Measurements from ENCODE around the gene ZNF497. TPM values are rescaled to one million over a fixed set of nuclear protein-coding genes. Genes with fewer than 3 reads are reported as not detected.

The ZNF497 gene
- total RNA-seq, 4 donors from 2014 or later = 1.4 to 3.1 (median 1.5) TPM

DNA sequence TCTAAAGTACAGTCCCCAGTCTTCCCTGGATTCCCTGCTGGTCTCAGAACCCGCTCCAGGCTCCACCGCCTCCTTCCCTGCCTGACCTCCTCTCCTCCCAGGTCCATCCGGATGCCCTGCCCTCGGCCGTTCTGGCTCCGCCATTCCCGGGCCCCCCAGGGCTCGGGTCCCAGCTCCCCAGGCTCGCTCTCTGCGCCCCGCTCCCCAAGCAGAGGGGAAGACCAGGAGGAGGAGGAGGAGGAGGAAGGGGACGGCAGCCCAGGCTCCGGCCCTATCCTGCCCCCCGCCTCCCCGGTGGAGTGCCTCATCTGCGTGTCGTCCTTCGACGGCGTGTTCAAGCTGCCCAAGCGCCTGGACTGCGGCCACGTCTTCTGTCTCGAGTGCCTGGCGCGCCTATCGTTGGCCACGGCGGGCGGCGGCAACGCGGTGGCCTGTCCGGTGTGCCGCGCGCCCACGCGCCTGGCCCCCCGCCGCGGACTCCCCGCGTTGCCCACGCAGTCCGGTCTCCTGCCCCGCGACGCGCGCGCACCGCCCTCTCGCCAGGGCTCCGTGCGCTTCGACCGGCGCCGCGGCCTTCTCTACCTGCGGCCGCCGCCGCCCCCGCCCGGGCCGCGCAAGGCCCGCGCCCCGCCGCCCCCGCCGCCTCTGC lies 33.6 kb upstream of the ZNF497 start:
- no peak overlapping the region for H3K4me3 ChIP-seq (ENCODE audit: low read depth, poor library complexity, severe bottlenecking)
- intact Hi-C loops (cut with DNase I; ENCODE audit: low total_unique reads) = no loop called here
- DNase-seq (ENCODE audit: low spot score in 2 of 2) = no peak
- 9 to 10% methylated on average over 15 to 20 of the region's 75 CpGs for WGBS, 2 donors
- TF ChIP-seq, protein P1, sequence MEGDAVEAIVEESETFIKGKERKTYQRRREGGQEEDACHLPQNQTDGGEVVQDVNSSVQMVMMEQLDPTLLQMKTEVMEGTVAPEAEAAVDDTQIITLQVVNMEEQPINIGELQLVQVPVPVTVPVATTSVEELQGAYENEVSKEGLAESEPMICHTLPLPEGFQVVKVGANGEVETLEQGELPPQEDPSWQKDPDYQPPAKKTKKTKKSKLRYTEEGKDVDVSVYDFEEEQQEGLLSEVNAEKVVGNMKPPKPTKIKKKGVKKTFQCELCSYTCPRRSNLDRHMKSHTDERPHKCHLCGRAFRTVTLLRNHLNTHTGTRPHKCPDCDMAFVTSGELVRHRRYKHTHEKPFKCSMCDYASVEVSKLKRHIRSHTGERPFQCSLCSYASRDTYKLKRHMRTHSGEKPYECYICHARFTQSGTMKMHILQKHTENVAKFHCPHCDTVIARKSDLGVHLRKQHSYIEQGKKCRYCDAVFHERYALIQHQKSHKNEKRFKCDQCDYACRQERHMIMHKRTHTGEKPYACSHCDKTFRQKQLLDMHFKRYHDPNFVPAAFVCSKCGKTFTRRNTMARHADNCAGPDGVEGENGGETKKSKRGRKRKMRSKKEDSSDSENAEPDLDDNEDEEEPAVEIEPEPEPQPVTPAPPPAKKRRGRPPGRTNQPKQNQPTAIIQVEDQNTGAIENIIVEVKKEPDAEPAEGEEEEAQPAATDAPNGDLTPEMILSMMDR (IDR thresholded peaks at IDR 0.05) = no peak
- no peak for TF ChIP-seq POLR2A (IDR thresholded peaks at IDR 0.05)

DNA sequence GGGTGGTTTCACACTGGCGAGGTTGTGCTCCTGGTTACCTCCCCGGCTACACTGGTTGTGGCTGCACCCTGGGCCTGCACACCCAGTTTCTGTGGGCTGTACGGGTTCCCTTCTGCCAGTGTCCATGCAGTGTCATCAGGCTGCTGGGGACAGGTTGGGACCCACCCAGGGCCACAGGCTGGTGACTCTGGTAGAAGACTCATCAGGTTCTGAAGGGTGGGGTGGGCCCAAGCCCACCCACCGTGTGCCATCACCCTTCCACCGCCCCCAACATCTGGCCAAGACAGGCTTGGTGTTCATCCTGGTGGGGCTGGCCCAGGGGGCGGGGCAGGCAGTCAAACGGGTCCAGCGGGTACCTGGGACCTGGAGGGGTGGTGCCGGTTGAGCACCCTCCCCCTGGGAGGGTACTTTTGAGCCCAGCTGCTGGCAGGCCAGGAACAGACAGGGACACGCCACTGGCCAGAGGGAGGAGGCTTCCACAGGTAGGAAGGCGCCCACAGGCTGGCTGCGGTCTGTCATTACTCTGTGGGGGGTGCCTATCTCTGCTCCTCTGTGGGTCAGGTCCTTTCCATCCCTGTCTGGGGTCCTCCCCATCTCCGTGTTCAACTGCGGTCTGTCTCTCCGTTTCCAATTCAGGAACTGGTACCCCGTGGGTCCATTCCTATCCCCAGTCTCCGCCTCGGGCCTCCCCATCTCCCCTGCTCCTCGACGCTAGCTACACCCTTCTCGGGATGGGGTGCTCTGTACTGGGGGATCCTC lies 32.8 kb upstream of the ZNF497 start, which contains the start of gene RNF225:
RNF225 (plus strand) TSS at position 437 of the 759 bp plus-strand sequence. CDS start 434 bp downstream, outside the sequence.
- DNase-seq (ENCODE audit: low spot score in 2 of 2) = no peak
- H3K4me3 ChIP-seq (ENCODE audit: low read depth, poor library complexity, severe bottlenecking) = no peak within 1 kb of the TSS
- TF ChIP-seq POLR2A (IDR thresholded peaks at IDR 0.05) = no peak
- TF ChIP-seq, protein P1 (IDR thresholded peaks at IDR 0.05) = no peak
- WGBS, 2 donors = 23 to 27% methylated on average over 16 to 20 of the region's 21 CpGs
- intact Hi-C loops (cut with DNase I; ENCODE audit: low total_unique reads) = no loop called here

DNA sequence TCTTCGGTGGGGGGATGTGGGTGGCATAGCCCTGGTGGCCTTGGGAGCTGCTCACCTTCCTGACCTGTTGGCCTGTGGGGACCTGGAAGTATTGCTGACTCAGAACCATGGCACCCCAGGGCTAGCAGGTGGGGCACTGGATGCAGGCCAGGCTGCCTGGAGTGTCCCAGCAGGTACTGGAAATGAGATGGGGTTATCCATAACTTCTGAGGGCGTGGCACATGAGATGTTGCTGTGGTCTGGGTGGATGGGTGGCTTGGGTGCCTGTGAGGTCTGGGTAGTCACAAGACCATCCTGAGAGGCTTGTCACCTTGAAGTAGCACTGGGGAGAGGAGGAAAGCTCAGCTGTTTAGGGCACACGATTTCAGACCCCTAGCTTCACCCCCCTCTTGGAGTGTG lies 32.3 kb upstream of the ZNF497 start:
- 48 to 55% methylated on average over 3 of the region's 3 CpGs for WGBS, 2 donors
- TF ChIP-seq, protein P1 (IDR thresholded peaks at IDR 0.05) = no peak
- no peak for TF ChIP-seq POLR2A (IDR thresholded peaks at IDR 0.05)
- intact Hi-C loops (cut with DNase I; ENCODE audit: low total_unique reads) = no loop called here
- DNase-seq (ENCODE audit: low spot score in 2 of 2) = no peak
- no peak overlapping the region for H3K4me3 ChIP-seq (ENCODE audit: low read depth, poor library complexity, severe bottlenecking)

DNA sequence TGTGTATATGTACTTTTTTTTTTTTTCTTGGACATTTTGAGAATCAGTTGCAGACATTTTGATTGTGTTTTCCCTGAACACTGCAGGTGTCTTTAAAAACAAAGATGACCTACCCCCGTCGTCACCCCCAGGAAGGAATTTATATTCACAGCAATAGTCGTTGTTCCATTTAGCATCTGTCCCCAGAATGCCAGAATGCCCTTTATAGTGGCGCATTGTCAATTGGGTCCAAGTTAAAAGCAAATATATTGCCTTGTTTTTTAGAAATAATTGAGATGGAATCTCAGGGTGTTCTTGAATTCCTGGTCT lies 31.1 kb upstream of the ZNF497 start:
- DNase-seq (ENCODE audit: low spot score in 2 of 2) = no peak
- no peak for TF ChIP-seq POLR2A (IDR thresholded peaks at IDR 0.05)
- TF ChIP-seq, protein P1 (IDR thresholded peaks at IDR 0.05) = no peak
- intact Hi-C loops (cut with DNase I; ENCODE audit: low total_unique reads) = no loop called here
- WGBS, 2 donors = 83 to 86% methylated on average over 4 of the region's 4 CpGs
- no peak overlapping the region for H3K4me3 ChIP-seq (ENCODE audit: low read depth, poor library complexity, severe bottlenecking)

DNA sequence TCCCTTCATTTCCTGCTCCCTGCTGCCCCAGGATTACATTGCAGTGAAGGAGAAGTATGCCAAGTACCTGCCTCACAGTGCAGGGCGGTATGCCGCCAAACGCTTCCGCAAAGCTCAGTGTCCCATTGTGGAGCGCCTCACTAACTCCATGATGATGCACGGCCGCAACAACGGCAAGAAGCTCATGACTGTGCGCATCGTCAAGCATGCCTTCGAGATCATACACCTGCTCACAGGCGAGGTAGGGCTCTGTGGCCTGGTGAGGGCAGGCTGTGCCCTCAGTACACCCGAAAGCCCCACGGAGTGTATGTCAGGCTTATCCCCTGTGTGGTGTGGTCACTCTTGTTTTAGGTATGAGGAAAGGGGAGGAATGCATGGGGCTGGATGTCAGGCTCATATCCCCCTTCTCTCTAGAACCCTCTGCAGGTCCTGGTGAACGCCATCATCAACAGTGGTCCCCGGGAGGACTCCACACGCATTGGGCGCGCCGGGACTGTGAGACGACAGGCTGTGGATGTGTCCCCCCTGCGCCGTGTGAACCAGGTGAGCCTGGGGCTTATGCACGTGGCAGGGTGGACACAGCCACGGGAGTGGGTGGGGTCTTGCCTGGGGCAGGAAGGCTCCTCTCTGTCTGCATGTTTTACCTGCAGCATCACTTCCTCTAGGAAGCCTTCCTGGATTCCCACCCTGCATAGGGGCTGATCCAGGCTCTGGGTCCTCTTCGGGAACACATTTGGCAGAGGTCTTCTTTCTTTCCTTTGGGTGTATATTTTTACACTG lies 30.6 kb upstream of the ZNF497 start:
- DNase-seq (ENCODE audit: low spot score in 2 of 2) = no peak
- H3K4me3 ChIP-seq (ENCODE audit: low read depth, poor library complexity, severe bottlenecking) = no peak overlapping the region
- TF ChIP-seq, protein P1 (IDR thresholded peaks at IDR 0.05) = no peak
- TF ChIP-seq POLR2A (IDR thresholded peaks at IDR 0.05) = no peak
- 88 to 91% methylated on average over 26 of the region's 26 CpGs for WGBS, 2 donors
- intact Hi-C loops (cut with DNase I; ENCODE audit: low total_unique reads) = no loop called here

Measured in lower leg skin (tissue), 4 donors.